B cell (primary cell): ENCODE data around the gene LARGE1.

Experiments used
- EZH2 ChIP-seq: IDR thresholded peaks from 2 replicates; pipeline ENCODE4 v1.6.1; 2012; ENCODE audit warnings: borderline replicate concordance, low read depth, mild to moderate bottlenecking, moderate library complexity, low read length; ENCODE audit not compliant: insufficient read depth, poor library complexity, severe bottlenecking
- TF ChIP-seq, protein P1 (sequence below): fragments of 200-600 bp; IDR thresholded peaks from one replicate; pipeline ENCODE4 v1.8.0; 2022; ENCODE audit warnings: antibody characterized with exemption, mild to moderate bottlenecking

DNA sequence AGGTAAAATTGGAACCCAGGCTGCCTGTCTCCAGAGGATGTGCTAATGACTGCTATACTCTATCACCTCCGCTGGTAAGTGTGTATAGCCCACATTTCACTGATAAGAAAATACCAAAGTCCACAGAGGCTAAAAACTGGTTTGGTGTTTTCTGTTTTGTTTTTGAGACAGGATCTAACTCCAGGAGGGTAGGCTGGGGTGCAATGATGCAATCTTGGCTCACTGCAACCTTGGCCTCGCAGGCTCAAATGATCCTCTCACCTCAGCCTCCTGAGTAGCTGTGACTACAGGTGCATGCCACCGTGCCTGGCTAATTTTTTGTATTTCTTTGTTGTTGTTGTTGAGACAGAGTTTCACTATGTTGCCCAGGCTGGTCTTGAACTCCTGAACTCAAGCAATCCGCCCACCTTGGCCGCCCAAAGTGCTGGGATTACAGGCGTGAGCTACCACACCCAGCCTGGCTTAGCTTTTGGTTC, 409.8 kb downstream of the LARGE1 start:
- TF ChIP-seq, protein P1, sequence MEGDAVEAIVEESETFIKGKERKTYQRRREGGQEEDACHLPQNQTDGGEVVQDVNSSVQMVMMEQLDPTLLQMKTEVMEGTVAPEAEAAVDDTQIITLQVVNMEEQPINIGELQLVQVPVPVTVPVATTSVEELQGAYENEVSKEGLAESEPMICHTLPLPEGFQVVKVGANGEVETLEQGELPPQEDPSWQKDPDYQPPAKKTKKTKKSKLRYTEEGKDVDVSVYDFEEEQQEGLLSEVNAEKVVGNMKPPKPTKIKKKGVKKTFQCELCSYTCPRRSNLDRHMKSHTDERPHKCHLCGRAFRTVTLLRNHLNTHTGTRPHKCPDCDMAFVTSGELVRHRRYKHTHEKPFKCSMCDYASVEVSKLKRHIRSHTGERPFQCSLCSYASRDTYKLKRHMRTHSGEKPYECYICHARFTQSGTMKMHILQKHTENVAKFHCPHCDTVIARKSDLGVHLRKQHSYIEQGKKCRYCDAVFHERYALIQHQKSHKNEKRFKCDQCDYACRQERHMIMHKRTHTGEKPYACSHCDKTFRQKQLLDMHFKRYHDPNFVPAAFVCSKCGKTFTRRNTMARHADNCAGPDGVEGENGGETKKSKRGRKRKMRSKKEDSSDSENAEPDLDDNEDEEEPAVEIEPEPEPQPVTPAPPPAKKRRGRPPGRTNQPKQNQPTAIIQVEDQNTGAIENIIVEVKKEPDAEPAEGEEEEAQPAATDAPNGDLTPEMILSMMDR, result no peak
- no peak for TF ChIP-seq EZH2
